GM18499 (cell line): ENCODE measurements around the gene PPP1R9B.

Experiments used
- ATAC-seq: cut with Tn5 transposase; IDR thresholded peaks from one replicate; pipeline ENCODE4 v1.9.1; 2021; ENCODE audit warnings: moderate number of reproducible peaks; ENCODE audit not compliant: insufficient read depth, unreplicated experiment

Gene PPP1R9B

DNA sequence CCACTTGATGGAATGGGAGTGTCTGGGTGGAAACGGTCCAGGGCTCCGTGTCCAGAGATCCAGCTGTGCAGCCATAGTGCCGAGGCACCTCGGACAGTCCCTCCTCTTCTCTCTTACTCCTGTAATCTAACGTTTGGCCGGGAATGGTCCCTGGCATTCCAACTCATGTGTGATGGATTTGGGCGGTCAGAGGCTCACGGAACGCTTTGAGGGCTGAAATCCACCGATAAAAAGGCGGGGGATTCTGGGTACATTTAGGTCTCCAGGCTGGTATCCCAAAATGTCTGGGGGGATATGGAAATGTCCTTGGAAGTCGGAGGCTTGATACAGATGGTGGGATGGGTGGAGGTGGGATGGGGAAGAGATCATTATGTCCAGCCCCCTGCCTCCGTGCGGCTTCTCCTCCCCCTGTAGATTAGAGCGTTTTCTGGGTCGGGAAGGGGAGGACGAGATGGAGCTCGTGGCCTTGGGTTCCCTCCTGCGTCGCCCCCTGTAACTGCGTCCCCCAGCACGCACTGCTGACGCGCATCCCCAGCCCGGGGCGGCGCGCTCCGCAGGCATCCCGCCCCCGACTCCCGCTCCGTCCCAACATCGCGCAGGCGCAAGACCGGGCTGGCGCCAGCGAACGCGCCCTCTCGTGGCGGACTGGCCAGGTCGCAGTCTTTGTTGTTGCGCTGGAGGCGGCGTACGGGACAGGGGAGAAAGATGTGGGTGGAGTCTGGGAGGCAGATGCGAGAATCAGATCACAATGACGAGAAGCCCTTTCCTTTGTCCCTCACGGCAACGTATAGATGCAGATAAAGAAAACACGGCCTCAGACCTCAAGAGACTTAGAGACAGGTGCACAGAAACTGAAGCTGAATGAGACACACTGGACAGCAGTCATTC lies 10.8 kb upstream of the PPP1R9B start:
- ATAC-seq, result peak; percentile 51

GRCh38 chr17:50157891-50158290 lies 7.4 kb upstream of the PPP1R9B start:
- no peak for ATAC-seq

DNA sequence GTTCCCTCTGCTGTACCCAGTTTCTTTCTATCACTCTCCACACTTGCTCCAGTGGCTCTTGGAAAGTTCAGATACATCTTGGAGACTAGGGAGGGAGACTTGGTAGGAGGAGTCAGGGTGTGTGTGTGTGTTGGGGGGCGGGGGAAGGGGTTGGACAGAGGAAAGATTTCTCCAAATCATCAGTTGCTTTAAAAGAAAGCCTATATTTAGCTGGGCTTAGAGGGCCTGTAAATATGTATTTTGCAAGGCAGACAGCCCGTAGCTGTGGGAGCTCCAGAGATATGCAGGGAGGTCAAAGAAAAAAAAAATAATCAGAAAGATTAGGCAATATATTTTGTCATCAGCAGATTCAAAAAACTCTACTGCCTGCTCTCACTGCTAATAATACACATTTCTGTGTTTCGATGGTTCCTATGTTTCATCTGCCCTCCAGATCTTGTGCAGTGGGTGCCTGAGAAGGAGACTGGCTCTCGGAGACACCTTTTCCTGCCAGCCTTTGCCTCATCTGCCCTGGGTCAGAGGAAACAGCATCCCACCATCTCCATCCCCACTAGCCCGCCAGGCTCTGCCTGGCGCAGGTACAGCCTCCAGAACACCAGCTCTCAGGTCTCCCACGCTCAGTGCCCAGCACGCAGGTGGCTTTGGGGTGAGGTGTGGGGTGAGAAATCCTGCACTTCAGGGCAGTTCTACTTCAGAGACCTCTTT lies 4.8 kb upstream of the PPP1R9B start:
- no peak for ATAC-seq

DNA sequence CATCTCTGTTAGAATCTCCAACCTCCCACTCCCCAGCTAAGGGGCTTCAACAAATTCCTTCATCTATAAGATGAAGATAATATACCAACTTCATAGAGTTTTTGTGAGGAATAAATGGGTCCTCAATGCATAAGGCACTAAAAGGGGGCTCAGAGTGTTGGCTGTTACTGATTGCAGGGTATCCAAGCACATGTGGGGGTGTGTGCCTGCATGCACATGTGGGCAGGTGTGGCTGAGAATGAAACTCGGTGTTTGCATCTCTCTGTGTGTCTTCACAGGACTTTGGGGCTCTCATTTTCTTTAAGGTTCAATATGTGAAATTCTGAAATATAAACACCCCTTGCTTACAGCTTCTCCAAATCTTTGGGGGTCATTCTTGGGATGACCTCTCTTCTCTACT lies 4.1 kb upstream of the PPP1R9B start:
- ATAC-seq, result no peak

GRCh38 chr17:50153650-50154575 lies 3.4 kb upstream of the PPP1R9B start:
- no peak for ATAC-seq

GRCh38 chr17:50152736-50153135 lies 2.3 kb upstream of the PPP1R9B start:
- ATAC-seq, result no peak

- no peak for ATAC-seq
Observed at GRCh38 chr17:50151937-50152547, 1.6 kb upstream of the PPP1R9B start.

DNA sequence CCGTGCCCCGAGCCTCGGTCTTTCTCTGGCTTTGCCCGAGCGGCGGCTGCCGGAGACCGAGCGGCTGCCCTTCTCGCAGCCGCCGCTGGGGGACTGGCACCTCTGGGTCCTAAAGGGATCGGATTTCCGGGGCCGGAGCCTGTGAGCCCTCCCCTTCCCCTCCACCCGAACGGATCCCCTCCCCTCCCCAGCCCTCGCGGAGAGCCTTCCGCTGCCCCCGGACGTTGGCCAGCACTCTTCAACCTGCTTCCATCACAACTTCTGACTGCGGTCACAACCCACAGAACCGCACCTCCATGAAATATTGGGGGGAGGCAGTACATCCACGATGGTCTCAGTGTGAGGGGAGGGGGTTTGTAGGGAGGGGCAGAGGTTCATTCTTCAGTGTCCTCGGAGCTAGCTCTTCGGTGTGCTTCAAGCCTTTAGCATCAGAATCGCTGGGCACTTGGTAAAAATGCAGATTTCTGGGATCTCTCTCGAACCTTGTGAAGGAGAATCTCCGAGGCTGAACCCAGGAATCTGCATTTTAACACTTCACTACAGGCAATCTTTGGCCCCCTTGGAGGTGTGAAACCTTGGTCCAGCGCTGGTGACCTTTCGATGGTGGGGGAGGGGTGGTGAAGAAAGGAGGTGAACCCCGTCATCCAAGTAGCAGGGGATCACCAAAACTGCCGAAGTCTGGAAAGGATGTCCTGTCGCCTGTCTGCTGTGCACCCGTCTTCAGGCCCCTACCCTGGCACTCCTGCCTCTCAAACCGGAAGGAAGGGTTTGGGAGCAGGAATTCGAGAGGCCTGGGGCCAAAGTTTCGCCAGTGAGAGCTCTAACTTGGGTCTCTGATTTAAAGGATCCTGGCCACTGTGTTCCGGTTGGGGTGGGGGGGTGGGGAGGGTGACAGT lies 812 bp upstream of the PPP1R9B start:
- no peak for ATAC-seq

- no peak for ATAC-seq
Observed at GRCh38 chr17:50149417-50150353, 792 bp downstream of the PPP1R9B start.

DNA sequence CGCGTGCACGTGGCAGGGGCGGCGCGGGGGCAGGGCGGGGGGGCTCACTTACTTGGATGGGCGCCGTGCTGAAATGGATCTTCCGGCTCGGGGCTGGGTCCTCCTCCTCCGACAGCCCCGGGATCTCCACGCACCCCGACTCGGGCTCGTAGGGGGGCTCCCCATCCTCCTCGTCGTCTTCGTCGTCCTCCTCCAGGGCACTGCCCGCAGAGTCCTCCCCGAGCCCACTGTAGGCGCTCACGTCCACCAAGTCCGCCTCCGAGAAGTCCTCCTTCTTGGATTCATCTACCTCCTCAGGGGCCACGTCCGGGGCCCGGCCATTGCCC lies 1.4 kb downstream of the PPP1R9B start:
- no peak for ATAC-seq

GRCh38 chr17:50148226-50149090 lies 2.0 kb downstream of the PPP1R9B start:
- ATAC-seq, result no peak

DNA sequence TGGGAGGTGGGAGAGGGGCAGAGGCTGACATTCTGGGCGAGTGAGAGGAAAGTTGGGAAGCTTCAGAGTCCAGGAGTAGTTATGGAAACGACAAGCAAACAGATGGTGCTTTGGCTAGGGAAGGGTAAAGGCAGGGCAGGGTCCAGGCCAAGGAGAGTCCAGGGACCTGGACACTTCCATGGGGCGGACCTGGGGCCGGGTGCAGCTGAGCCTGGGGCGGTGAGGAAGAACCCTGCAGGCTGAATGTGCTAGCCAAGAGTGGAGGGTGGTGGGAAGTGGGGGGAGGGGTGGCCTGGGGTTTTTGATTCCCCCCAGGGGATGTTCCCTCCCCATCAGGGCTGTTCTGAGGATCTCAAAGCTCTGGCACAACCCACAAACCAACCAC lies 2.6 kb downstream of the PPP1R9B start:
- no peak for ATAC-seq

GRCh38 chr17:50146927-50147665 lies 3.4 kb downstream of the PPP1R9B start:
- ATAC-seq, result no peak

GRCh38 chr17:50146230-50146926 lies 4.1 kb downstream of the PPP1R9B start:
- no peak for ATAC-seq

DNA sequence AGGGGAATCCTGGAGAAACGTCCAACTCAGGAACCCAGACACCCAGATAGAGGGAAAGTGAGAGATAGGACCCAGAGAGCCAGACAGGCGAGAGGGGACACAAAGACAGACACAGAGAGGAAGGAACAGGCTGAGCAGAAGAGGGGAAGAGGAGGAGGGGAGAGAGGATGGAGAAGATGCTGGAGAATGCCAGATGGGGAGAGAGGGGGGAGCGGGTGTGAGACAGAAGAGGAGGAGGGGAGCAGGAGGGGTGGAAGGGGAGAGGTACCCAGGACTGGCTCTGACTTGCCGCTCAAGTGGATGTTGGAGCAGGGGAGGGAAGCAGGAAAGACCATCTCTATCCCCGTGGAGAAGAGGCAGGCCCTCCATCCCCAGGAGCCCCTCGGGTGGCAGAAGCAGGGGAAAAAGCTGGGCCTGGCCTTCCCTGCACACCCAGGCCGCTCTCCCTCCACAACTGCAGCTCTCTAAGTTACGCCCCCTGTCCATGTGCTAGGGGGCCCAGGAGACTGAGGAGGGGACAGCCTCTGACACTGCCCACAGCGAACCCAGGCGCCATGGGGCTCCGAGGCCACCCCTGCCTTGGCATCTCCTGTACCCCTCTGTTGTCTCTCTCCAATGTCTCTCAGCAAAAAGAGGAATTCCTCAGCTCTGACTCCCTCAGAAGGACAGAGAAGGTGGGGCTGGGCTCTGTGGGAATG lies 4.8 kb downstream of the PPP1R9B start:
- ATAC-seq, result no peak
